NCI-H1930 (cell line): ENCODE measurements around the gene MTCL3.

Experiments used
- DNase-seq, 2 experiments: peaks; one replicate each; lab custom pipeline; 2025; lab: John Stamatoyannopoulos, UW

The MTCL3 gene

DNA sequence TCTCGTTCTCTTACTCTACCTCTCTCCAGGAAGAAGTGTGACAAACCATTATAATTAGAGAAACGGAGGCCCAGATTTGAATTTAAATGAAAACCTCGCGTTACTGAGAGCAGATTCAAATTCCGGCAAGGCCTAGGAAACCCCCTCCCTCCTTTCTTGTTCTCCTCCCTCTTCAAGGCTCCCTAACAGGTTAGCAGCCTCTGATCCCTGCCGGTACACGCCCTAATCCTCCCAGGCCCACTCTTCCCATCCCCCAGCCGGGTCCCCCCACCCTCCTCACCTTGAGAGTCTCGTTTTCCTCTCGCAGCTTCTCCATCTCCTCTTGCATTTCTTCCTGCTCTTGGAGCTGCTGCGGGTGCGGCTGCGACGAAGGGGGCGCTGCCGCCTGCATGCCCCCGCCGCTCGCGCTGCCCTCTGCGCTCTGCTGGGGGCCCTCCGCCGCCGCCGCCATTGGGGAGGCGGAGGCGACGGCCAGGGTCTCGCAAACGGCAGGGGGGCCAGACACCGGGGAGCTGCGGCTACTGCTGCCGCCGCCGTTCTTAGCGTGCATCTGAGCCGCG lies 3.8 kb downstream of the MTCL3 start:
- DNase-seq = peak in 1 of 2 experiments; percentile 35

- DNase-seq = no peak
Observed at GRCh38 chr6:127514773-127515227, 4.3 kb downstream of the MTCL3 start.

GRCh38 chr6:127514179-127514772 lies 4.9 kb downstream of the MTCL3 start:
- no peak for DNase-seq

DNA sequence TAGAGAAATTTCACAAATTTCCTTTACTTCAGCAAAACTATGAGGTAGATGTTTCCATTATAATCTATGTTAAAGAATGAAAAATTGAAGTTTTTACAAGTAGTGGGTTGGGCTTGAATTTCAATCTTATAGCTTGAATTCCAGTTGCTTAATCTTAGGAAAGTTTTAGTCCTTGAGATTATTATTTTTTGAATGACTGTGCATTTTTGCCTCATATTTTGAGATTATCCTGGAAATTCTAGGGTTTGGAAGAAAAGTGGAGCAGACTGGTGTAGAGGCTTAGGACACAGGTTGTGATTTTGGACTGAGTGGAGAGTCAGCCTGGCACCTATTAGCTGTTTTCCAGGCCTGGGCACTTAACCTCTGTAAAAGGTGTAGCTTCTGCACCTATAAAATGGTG lies 5.7 kb downstream of the MTCL3 start:
- no peak for DNase-seq

- no peak for DNase-seq
Observed at GRCh38 chr6:127510876-127511275, 8.3 kb downstream of the MTCL3 start.

DNA sequence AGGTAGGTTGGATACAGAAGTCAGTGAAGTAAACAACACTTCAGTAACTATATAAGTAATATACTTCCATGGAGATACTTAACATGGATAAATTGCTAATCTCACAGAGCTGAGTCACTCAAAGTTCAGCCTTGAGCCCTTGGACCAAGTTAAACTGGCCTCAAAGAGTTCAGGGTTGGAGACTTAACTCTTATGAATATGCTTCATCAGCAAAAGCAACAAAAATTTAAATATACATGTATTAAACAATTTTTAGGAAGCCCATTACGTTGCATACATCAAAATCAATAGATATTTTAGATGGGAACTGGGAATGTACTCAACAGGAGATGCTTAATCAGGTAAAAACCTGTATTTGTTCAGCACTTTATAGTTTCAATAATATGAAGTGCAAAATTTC lies 12.2 kb downstream of the MTCL3 start:
- DNase-seq = no peak

DNA sequence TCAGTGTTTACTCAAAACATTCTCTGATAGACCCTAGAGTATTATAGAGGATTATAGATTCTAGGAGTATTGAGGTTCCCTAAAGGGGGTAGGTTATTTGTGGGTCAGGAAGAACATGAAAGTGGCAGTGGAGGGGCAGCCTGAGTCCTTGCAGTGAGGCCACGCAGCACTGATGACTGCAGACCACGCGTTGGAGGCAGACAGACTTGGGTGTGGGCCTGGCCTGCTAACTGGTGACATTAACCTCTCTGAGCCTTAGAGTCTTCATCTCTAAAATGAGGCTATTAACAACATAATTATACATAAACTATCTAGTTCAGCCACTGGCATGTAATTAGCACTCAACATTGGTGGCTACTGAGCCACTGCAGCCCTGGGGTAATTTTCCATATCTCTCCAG lies 16.1 kb downstream of the MTCL3 start:
- DNase-seq = no peak

DNA sequence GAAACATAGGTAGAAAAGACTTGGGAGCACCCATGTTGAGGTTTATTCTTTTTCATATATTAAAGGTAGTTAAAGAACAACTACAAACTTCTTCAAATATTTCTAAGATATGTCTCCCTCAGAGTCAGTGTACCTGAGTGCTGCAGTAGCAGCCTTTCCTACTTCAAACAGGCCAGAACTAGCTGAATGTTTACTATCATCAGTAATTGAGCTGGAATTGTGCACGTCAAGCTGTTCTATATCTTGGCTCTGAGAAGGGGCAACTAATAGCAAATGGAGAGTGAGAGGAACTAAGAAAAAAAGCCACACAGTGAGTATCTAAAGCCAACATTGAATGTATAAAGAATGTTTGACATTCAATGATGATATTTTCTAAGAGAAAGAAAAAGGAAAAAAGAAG lies 21.7 kb downstream of the MTCL3 start:
- DNase-seq = peak; percentile 9 to 26

GRCh38 chr6:127496471-127496870 lies 22.7 kb downstream of the MTCL3 start:
- DNase-seq = no peak

- no peak for DNase-seq
Observed at GRCh38 chr6:127494240-127494767, 24.8 kb downstream of the MTCL3 start.

- DNase-seq = no peak
Observed at GRCh38 chr6:127489248-127489647, 29.9 kb downstream of the MTCL3 start.

GRCh38 chr6:127486934-127487333 lies 32.2 kb downstream of the MTCL3 start:
- DNase-seq = no peak

- no peak for DNase-seq
Observed at GRCh38 chr6:127484212-127484863, 34.8 kb downstream of the MTCL3 start.

DNA sequence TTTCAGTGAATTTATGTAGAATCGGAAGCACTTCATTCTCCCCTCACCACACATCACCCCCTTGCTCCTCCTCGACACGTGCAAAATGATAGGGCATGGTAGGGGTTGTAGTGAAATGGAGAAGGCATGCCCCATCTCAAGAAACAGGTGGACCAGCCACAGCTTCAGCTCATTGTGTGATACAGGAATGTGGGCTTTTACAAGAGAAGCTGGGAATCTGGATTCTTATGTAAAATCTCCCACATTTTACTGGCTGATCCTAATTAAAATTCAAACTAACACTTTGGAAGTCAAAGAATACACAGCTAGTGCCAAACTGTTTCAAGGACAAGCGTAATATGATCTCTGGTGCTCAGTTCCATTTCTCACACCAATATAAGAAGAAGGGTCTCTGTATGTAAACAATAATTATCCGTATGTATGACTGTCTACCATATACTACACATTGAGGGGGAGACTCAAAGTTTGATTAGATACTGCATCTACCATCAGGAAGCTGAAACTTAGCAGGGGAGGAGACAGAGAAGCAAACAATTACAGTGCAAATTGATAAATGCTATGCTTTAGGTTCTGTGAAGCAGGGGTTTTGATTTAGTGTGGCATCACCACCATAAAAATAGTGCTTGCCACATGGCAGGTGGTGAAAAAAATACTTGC lies 35.6 kb downstream of the MTCL3 start:
- DNase-seq = no peak

DNA sequence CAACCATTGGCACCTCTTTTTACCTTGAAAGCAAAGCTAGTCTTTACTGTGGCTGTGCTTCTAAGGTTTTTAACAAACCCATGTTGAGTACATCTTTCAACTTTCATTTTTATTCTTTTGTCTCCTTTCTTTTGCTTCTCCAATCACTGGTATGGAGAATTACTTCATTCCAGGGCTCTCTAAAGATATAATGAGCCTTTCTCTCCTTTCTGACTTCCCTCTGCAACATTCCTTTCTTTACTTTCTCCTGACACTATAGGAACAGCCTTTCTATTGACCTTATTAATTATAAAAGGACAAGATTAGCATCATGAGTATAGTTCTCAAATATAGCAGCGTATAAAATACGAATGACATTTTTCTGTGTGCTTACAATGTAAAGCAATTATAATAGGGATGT lies 36.8 kb downstream of the MTCL3 start:
- no peak for DNase-seq

DNA sequence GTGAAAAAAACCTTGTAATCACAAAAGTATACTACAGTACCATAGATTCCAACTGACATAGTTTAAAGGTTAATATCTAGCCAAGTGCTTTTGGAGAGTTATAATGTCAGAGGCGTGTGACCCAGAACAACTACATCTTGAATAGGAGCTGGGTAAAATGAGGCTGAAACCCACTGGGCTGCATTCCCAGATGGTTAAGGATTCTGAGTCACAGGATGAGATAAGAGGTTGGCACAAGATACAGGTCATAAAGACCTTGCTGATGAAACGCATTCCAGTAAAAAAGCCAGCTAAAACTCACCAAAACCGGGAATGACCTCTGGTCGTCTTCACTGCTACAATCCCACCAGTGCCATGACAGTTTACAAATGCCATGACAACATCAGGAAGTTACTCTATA lies 37.5 kb downstream of the MTCL3 start:
- no peak for DNase-seq

- no peak for DNase-seq
Observed at GRCh38 chr6:127481111-127481510, 38.0 kb downstream of the MTCL3 start.

DNA sequence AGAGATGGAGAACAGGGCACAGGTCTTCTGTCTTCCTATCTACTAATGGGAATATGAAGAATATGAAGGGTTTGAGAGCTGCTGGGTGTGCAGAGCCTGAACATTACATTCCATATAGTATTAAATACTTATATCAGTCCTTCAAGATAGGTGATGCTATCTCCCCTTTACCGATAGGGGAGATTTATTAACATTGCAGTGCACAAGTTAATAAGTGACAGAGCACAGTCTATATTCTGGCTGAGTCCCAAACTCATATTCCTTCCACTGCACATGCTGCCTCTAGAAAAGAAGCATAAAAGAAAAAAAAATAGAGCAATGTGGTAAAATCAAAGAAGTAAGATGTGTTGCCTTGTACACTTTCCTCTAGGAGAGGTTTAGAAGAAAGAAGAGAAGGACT lies 41.5 kb downstream of the MTCL3 start:
- no peak for DNase-seq

- no peak for DNase-seq
Observed at GRCh38 chr6:127475823-127476176, 43.3 kb downstream of the MTCL3 start.

GRCh38 chr6:127475135-127475822 lies 43.9 kb downstream of the MTCL3 start:
- DNase-seq = no peak

GRCh38 chr6:127471379-127472255 lies 47.5 kb downstream of the MTCL3 start:
- no peak for DNase-seq
